ENCODE data around the gene FBXL7.

The FBXL7 gene

DNA sequence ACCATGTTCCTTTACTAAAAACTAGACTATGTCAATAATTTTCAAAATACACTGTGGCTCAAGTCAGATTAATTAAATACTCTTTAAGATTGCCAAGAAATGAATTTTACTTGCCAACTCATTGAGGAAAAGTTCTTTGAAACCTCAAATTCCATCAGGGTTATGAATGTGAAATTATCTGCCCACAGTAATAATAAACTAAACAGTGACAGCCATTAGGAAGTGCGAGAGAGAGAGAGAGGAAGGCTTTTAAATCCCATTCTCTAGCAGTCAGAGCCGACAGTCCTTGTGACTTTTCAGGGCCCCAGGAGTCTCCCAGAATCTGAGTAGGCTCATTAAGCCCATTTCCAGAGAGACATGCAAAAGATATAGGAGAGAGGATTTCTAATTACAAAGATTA, 443.5 kb downstream of the FBXL7 start:
- H3K4me3 ChIP-seq (ENCODE audit: low read depth in 1 of 2, low read length in 2 of 2): no peak overlapping the region
- ATAC-seq (ENCODE audit: insufficient read depth, low read depth) (no peak), DNase-seq (no peak)
- no peaks in the 10 kb centered on the region for H3K4me1 ChIP-seq (ENCODE audit: insufficient read depth, low read length)
- H3K36me3 ChIP-seq (ENCODE audit: insufficient read depth, low read length): peaks cover 1% of the 10 kb centered on the region; the same call in 1 of the 2 replicates
- no peaks in the 10 kb centered on the region for H4K20me1 ChIP-seq (ENCODE audit: insufficient read depth, low read length)
- H2AFZ ChIP-seq (ENCODE audit: low read depth, low read length): no peak overlapping the region
- H3K27me3 ChIP-seq (ENCODE audit: insufficient read depth, low read length, poor library complexity): no peaks in the 10 kb centered on the region
- no peaks in the 10 kb centered on the region for H3K79me2 ChIP-seq (ENCODE audit: insufficient read depth, low read length)
- no peak overlapping the region for H3K27ac ChIP-seq (ENCODE audit: low read length)
- no peak for TF ChIP-seq EZH2 (IDR thresholded peaks at IDR 0.05; ENCODE audit: borderline replicate concordance, low read depth, low read length, severe bottlenecking)
- TF ChIP-seq, protein P1, sequence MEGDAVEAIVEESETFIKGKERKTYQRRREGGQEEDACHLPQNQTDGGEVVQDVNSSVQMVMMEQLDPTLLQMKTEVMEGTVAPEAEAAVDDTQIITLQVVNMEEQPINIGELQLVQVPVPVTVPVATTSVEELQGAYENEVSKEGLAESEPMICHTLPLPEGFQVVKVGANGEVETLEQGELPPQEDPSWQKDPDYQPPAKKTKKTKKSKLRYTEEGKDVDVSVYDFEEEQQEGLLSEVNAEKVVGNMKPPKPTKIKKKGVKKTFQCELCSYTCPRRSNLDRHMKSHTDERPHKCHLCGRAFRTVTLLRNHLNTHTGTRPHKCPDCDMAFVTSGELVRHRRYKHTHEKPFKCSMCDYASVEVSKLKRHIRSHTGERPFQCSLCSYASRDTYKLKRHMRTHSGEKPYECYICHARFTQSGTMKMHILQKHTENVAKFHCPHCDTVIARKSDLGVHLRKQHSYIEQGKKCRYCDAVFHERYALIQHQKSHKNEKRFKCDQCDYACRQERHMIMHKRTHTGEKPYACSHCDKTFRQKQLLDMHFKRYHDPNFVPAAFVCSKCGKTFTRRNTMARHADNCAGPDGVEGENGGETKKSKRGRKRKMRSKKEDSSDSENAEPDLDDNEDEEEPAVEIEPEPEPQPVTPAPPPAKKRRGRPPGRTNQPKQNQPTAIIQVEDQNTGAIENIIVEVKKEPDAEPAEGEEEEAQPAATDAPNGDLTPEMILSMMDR (IDR thresholded peaks at IDR 0.05; ENCODE audit: borderline replicate concordance, extremely low read depth, low read length, poor library complexity, severe bottlenecking): no peak
- no peak overlapping the region for H3K4me2 ChIP-seq (ENCODE audit: insufficient read depth, low read length)
- no peak overlapping the region for H3K9ac ChIP-seq (ENCODE audit: low read depth, low read length)
- H3K9me3 ChIP-seq (ENCODE audit: insufficient read depth, low read length, severe bottlenecking): no peaks in the 10 kb centered on the region

DNA sequence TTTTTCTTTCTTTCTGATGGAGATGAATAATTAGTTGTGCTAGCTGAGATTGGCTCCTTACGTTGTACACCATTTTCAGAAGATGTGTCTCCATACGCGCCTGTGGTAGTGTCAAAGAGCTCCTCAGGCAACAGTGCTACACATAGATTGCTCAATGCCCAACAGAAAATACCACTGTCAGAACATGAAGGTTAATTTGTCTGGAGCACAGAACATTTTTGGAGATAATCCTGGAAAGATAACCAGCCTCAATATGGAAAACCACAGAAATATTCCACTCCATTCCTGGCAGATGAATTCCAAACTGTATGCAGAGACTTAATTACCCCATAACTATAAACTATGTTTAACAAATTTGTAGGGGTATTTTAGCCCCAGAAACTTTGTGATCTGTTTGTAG, 446.0 kb downstream of the FBXL7 start:
- Histone ChIP-seq H3K9ac (ENCODE audit: low read depth, low read length) (no peak overlapping the region), H3K4me2 (ENCODE audit: insufficient read depth, low read length) (no peak overlapping the region), H3K9me3 (ENCODE audit: insufficient read depth, low read length, severe bottlenecking) (peaks cover 2% of the 10 kb centered on the region), H3K4me3 (ENCODE audit: low read depth in 1 of 2, low read length in 2 of 2) (no peak overlapping the region), H4K20me1 (ENCODE audit: insufficient read depth, low read length) (no peaks in the 10 kb centered on the region), H3K27me3 (ENCODE audit: insufficient read depth, low read length, poor library complexity) (no peaks in the 10 kb centered on the region), H3K4me1 (ENCODE audit: insufficient read depth, low read length) (no peaks in the 10 kb centered on the region), H3K36me3 (ENCODE audit: insufficient read depth, low read length) (no peaks in the 10 kb centered on the region), H2AFZ (ENCODE audit: low read depth, low read length) (no peak overlapping the region), H3K79me2 (ENCODE audit: insufficient read depth, low read length) (no peaks in the 10 kb centered on the region), H3K27ac (ENCODE audit: low read length) (no peak overlapping the region)
- TF ChIP-seq, protein P1 (IDR thresholded peaks at IDR 0.05; ENCODE audit: borderline replicate concordance, extremely low read depth, low read length, poor library complexity, severe bottlenecking): no peak
- no peak for TF ChIP-seq EZH2 (IDR thresholded peaks at IDR 0.05; ENCODE audit: borderline replicate concordance, low read depth, low read length, severe bottlenecking)
- no peak for DNase-seq
- ATAC-seq (ENCODE audit: insufficient read depth, low read depth): no peak

DNA sequence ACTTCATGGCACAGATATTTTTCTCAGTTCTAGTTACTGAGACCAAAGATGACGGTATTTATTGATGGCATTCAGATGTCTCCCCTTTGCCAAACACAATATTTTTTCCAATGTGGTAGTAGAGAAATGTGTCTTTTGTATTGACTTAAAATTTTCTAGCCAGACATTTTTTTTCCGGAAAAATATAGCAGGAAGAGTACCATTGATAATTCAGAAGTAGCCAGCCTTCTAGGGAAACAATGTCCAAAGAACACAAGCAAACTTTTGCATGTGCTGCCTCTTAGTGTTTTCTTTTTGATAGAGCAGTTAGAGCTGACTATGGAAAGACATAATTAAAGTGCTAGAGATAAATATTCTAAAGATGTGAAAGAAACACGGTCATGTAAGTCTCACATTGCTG, 448.2 kb downstream of the FBXL7 start:
- Histone ChIP-seq H3K79me2 (ENCODE audit: insufficient read depth, low read length) (no peaks in the 10 kb centered on the region), H3K27ac (ENCODE audit: low read length) (no peak overlapping the region)

More for the DNA sequence above, 448.2 kb downstream of the FBXL7 start:
- Histone ChIP-seq H3K9me3 (ENCODE audit: insufficient read depth, low read length, severe bottlenecking) (peaks cover 2% of the 10 kb centered on the region), H3K4me2 (ENCODE audit: insufficient read depth, low read length) (no peak overlapping the region), H3K27me3 (ENCODE audit: insufficient read depth, low read length, poor library complexity) (no peaks in the 10 kb centered on the region), H3K9ac (ENCODE audit: low read depth, low read length) (no peak overlapping the region), H3K36me3 (ENCODE audit: insufficient read depth, low read length) (no peaks in the 10 kb centered on the region), H3K4me3 (ENCODE audit: low read depth in 1 of 2, low read length in 2 of 2) (no peak overlapping the region), H2AFZ (ENCODE audit: low read depth, low read length) (no peak overlapping the region), H4K20me1 (ENCODE audit: insufficient read depth, low read length) (no peaks in the 10 kb centered on the region), H3K4me1 (ENCODE audit: insufficient read depth, low read length) (peaks cover 6% of the 10 kb centered on the region; the same call in 1 of the 2 replicates)
- DNase-seq (no peak), ATAC-seq (ENCODE audit: insufficient read depth, low read depth) (no peak)
- TF ChIP-seq EZH2 (IDR thresholded peaks at IDR 0.05; ENCODE audit: borderline replicate concordance, low read depth, low read length, severe bottlenecking): no peak
- TF ChIP-seq, protein P1 (IDR thresholded peaks at IDR 0.05; ENCODE audit: borderline replicate concordance, extremely low read depth, low read length, poor library complexity, severe bottlenecking): no peak

Measured in DND-41 (cell line).